K562 (cell line): ENCODE measurements around the gene CHRNA9. TPM values are rescaled to one million over a fixed set of nuclear protein-coding genes. Genes with fewer than 3 reads are reported as not detected.
"Not testable (repeated sequence)": the region's sequence is repeated elsewhere in the genome, so short reads cannot be mapped to it uniquely, and the experiment has no call there.

Source experiments
- CEBPG ChIP-seq, 3 experiments: fragments of 200-800 bp in 1 of 3; sonication (Bioruptor generic) in 1 of 3; sonication (generic) in 1 of 3; formaldehyde crosslinking in 1 of 3; IDR thresholded peaks in 2 of 3; conservative IDR thresholded peaks in 1 of 3; 2 replicates each; pipeline versions ENCODE4 v1.6.1 to v1.8.0; 2016 to 2022; ENCODE audit warnings: missing compliant biosample characterization in 2 of 3, missing genetic modification characterization in 2 of 3, mild to moderate bottlenecking in 1 of 3, missing genetic modification reagents in 1 of 3
- CREM ChIP-seq: IDR thresholded peaks from 2 replicates; pipeline ENCODE4 v1.6.1; 2014; ENCODE audit warnings: antibody characterized with exemption, low read depth
- FOXM1 ChIP-seq, 2 experiments: fragments of 450-650 bp in 1 of 2; sonication (generic) in 1 of 2; formaldehyde crosslinking in 1 of 2; IDR thresholded peaks; 2 replicates each; pipeline versions ENCODE4 v1.6.1 to v1.9.0; 2017 to 2022; ENCODE audit warnings: low read depth in 2 of 2, mild to moderate bottlenecking in 2 of 2, missing genetic modification reagents in 1 of 2, moderate library complexity in 1 of 2
- MAFK ChIP-seq: IDR thresholded peaks from 2 replicates; pipeline ENCODE4 v1.6.1; 2011; ENCODE audit warnings: low read length, improper control_type of control experiment
- NRF1 ChIP-seq, 2 experiments: fragments of 450-650 bp; IDR thresholded peaks in 1 of 2; conservative IDR thresholded peaks in 1 of 2; 2 replicates each; pipeline ENCODE4 v1.6.1; 2014; ENCODE audit warnings: mild to moderate bottlenecking in 2 of 2
- TAF9B ChIP-seq: fragments of 450-650 bp; IDR thresholded peaks from 2 replicates; pipeline ENCODE4 v1.6.1; 2018; ENCODE audit warnings: mild to moderate bottlenecking; ENCODE audit not compliant: partially characterized antibody
- TFAP4 ChIP-seq: sonication (generic); formaldehyde crosslinking; IDR thresholded peaks from 2 replicates; pipeline ENCODE4 v1.8.0; 2022; ENCODE audit warnings: missing genetic modification reagents, mild to moderate bottlenecking, moderate library complexity, borderline replicate concordance
- VEZF1 ChIP-seq: fragments of 200-800 bp; sonication (Bioruptor generic); IDR thresholded peaks from 2 replicates; pipeline ENCODE4 v1.6.1; 2017; ENCODE audit warnings: missing genetic modification characterization, missing compliant biosample characterization
- ZNF175 ChIP-seq: fragments of 200-800 bp; sonication (Bioruptor generic); IDR thresholded peaks from 2 replicates; pipeline ENCODE4 v1.6.1; 2016; ENCODE audit warnings: low read depth, mild to moderate bottlenecking, missing genetic modification characterization, missing compliant biosample characterization
- polyA plus RNA-seq, 8 experiments: library from polyadenylated mRNA; depleted of rRNA in 4 of 8; stranded (reverse) in 5 of 8; unstranded in 3 of 8; fragments of >200 nt; fragmentation: Nextera tagmentation in 2 of 8; fragmentation: Illumina TruSeq in 1 of 8; extraction: Ambion mirVana in 2 of 8; extraction: Trizol in 1 of 8; gene quantifications; 2 replicates each; pipeline versions ENCODE4 v1.2.1 to v1.2.3, GENCODE V29; 2011 to 2014; ENCODE audit warnings: inconsistent platforms in 1 of 8, missing spikeins in 1 of 8
- total RNA-seq, 7 experiments: library from RNA; depleted of rRNA in 6 of 7; stranded (reverse); fragments of >200 nt in 6 of 7; fragmentation: Illumina TruSeq in 2 of 7; extraction: Trizol in 2 of 7; gene quantifications; 2 replicates each; pipeline versions ENCODE4 v1.2.1 to v1.2.3, GENCODE V29; 2011 to 2021; ENCODE audit warnings: low replicate concordance in 1 of 7
- TF ChIP-seq, protein P1 (sequence below), 2 experiments: fragments of 200-800 bp in 1 of 2; sonication (Bioruptor generic) in 1 of 2; sonication (generic) in 1 of 2; formaldehyde crosslinking in 1 of 2; IDR thresholded peaks in 1 of 2; conservative IDR thresholded peaks in 1 of 2; 2 replicates each; pipeline versions ENCODE4 v1.5.0 to v1.6.1; 2016 to 2020; ENCODE audit warnings: missing compliant biosample characterization in 1 of 2, missing genetic modification characterization in 1 of 2, missing genetic modification reagents in 1 of 2
- TF ChIP-seq, protein P2 (sequence below): fragments of 200-800 bp; sonication (Bioruptor generic); IDR thresholded peaks from 2 replicates; pipeline ENCODE4 v1.6.1; 2016; ENCODE audit warnings: missing genetic modification characterization, missing compliant biosample characterization

Gene CHRNA9
- total and polyA plus RNA-seq, 9 of the 15 experiments (the other 6 are each of a cell fraction or from before 2014, with no cell fraction given), result not detected

DNA sequence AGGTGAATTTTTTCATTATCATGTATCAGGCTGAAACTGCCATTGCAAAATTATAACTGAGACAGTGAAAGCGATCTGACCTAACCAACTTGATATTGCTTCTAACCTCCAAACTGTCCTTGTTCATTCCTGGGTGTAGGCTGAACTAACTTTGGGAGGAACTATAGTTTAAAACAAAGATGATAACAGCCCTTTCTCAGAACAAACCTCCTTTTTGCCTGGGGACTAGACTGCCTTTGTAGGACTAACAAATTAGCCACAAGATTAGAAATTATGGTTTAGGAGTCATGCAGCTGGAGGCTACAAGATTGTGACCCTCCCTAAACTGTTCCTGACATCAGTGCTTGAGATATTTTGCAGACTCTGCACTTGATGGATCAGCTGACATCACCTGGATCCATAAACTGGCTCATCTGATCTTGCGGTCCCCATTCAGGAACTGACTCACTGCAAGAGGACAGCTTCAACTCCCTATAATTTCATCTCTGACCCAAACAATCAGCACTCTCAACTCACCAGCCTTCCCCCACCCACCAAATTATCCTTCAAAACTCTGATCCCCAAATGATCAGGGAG is 44.4 kb upstream of the CHRNA9 start (continued):
- TF ChIP-seq VEZF1 (CRISPR knock-in tag) (peak; percentile 63), FOXM1 (IDR thresholded peaks at IDR 0.05; ENCODE audit: low read depth) (peak; percentile 73), CREM (peak; percentile 85), TFAP4 (CRISPR knock-in tag) (peak; percentile 92), NRF1 (conservative IDR thresholded peaks at IDR 0.05 in 1 of 2, IDR thresholded peaks at IDR 0.05 in 1 of 2) (0 out of 4 replicates have a peak, but pooled peaks of 1 of the 2 experiments have one; percentile 12), TAF9B (peak; percentile 93), MAFK (peak; percentile 86), CEBPG (tag; conservative IDR thresholded peaks at IDR 0.05 in 1 of 2, IDR thresholded peaks at IDR 0.05 in 1 of 2) (peak in 1 of 2 experiments; percentile 52; a peak in 2 of 4 replicates), ZNF175 (peak; percentile 61; the same call in 1 of the 2 replicates)
- TF ChIP-seq FOXM1 (CRISPR knock-in tag; IDR thresholded peaks at IDR 0.05; ENCODE audit: low read depth); CEBPG (CRISPR knock-in tag; IDR thresholded peaks at IDR 0.05): not testable (repeated sequence)
- TF ChIP-seq, protein P1, sequence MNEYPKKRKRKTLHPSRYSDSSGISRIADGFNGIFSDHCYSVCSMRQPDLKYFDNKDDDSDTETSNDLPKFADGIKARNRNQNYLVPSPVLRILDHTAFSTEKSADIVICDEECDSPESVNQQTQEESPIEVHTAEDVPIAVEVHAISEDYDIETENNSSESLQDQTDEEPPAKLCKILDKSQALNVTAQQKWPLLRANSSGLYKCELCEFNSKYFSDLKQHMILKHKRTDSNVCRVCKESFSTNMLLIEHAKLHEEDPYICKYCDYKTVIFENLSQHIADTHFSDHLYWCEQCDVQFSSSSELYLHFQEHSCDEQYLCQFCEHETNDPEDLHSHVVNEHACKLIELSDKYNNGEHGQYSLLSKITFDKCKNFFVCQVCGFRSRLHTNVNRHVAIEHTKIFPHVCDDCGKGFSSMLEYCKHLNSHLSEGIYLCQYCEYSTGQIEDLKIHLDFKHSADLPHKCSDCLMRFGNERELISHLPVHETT (CRISPR knock-in tag; conservative IDR thresholded peaks at IDR 0.05 in 1 of 2, IDR thresholded peaks at IDR 0.05 in 1 of 2), result 0 out of 4 replicates have a peak, but pooled peaks of 1 of the 2 experiments have one; percentile 32
- TF ChIP-seq, protein P2, sequence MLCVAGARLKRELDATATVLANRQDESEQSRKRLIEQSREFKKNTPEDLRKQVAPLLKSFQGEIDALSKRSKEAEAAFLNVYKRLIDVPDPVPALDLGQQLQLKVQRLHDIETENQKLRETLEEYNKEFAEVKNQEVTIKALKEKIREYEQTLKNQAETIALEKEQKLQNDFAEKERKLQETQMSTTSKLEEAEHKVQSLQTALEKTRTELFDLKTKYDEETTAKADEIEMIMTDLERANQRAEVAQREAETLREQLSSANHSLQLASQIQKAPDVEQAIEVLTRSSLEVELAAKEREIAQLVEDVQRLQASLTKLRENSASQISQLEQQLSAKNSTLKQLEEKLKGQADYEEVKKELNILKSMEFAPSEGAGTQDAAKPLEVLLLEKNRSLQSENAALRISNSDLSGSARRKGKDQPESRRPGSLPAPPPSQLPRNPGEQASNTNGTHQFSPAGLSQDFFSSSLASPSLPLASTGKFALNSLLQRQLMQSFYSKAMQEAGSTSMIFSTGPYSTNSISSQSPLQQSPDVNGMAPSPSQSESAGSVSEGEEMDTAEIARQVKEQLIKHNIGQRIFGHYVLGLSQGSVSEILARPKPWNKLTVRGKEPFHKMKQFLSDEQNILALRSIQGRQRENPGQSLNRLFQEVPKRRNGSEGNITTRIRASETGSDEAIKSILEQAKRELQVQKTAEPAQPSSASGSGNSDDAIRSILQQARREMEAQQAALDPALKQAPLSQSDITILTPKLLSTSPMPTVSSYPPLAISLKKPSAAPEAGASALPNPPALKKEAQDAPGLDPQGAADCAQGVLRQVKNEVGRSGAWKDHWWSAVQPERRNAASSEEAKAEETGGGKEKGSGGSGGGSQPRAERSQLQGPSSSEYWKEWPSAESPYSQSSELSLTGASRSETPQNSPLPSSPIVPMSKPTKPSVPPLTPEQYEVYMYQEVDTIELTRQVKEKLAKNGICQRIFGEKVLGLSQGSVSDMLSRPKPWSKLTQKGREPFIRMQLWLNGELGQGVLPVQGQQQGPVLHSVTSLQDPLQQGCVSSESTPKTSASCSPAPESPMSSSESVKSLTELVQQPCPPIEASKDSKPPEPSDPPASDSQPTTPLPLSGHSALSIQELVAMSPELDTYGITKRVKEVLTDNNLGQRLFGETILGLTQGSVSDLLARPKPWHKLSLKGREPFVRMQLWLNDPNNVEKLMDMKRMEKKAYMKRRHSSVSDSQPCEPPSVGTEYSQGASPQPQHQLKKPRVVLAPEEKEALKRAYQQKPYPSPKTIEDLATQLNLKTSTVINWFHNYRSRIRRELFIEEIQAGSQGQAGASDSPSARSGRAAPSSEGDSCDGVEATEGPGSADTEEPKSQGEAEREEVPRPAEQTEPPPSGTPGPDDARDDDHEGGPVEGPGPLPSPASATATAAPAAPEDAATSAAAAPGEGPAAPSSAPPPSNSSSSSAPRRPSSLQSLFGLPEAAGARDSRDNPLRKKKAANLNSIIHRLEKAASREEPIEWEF (CRISPR knock-in tag), result peak; percentile 45; the same call in 1 of the 2 replicates
